Activated B cell treated with CpG ODN at 0.5 μM for 24 hours (primary cell): ENCODE results near the gene JADE2. TPM values are rescaled to one million over a fixed set of nuclear protein-coding genes. Genes with fewer than 3 reads are reported as not detected.

Experiments used
- ATAC-seq: fragments of 200-7000 bp; cut with Tn5 transposase; one replicate; pipeline ENCODE4 v1.10.0; 2021; ENCODE audit warnings: low read depth, mild to moderate bottlenecking, moderate library complexity
- CTCF ChIA-PET: fragments of 350-600 bp; sonication (Branson Sonifier 250); formaldehyde crosslinking; loops from one replicate; lab custom pipeline; 2021; ENCODE audit warnings: antibody characterized with exemption; lab: Charles Lee
- POLR2A ChIA-PET: fragments of 350-600 bp; sonication (Branson Sonifier 250); formaldehyde crosslinking; loops from one replicate; lab custom pipeline; 2021; ENCODE audit warnings: antibody characterized with exemption; lab: Charles Lee
- DNase-seq: peaks from one replicate; pipeline ENCODE4 v3.0.0; 2022
- H3K27ac Mint-ChIP-seq: one replicate; pipeline ENCODE4 v1.8.0; 2020; ENCODE audit warnings: mixed read lengths
- H3K27me3 Mint-ChIP-seq: one replicate; pipeline ENCODE4 v1.8.0; 2021; ENCODE audit warnings: mixed read lengths
- H3K36me3 Mint-ChIP-seq: one replicate; pipeline ENCODE4 v1.8.0; 2021; ENCODE audit warnings: low read depth, mixed read lengths
- H3K4me1 Mint-ChIP-seq: one replicate; pipeline ENCODE4 v1.8.0; 2021; ENCODE audit warnings: mixed read lengths
- H3K4me3 Mint-ChIP-seq: one replicate; pipeline ENCODE4 v1.8.0; 2020; ENCODE audit warnings: mild to moderate bottlenecking, mixed read lengths
- H3K9me3 Mint-ChIP-seq: one replicate; pipeline ENCODE4 v1.8.0; 2020; ENCODE audit warnings: mixed read lengths
- CTCF ChIP-seq: fragments of 200-600 bp; IDR thresholded peaks from one replicate; pipeline ENCODE4 v1.8.0; 2022; ENCODE audit warnings: antibody characterized with exemption, mild to moderate bottlenecking
- intact Hi-C: fragments of 100-400 bp; cut with micrococcal nuclease; formaldehyde crosslinking; loops from one replicate; pipeline ENCODE4 v1.15.1; 2024
- total RNA-seq: library from RNA; stranded (reverse); gene quantifications from 2 replicates; pipeline ENCODE4 v1.2.3, GENCODE V29; 2022

Gene JADE2
- total RNA-seq, 1 donor from 2014 or later: 225 TPM

DNA sequence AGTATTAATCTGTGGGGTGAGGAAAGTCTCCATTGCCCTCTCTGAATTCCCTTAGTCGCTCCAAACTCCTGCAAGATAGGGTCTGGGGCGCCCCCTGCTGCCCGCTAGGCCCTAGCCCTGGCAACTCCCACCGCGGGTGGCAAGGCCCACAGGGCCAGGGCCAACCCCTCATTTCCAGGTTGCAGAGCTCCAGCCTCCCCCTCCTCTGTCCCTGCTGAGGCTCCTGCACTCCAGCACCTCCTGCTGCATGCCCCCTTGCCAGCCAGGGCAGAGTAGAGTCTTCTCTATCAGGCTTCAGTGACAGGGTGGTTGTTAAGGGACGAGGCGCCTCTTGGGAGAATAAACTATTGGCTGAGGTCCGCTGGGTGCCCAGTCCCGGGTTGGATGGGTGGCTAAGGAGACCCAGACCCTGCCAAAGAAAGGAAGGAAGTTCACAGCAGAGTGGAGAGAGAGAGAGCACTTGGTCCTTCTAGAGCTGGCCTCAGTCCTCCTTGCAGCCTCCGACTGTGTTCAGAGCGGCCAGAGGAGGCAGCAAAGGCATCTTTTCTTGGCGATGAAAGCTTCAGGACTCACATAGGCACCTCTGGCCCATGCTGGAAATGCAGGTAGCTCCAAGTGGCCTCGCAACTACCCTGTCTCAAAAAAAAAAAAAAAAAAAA, 61.5 kb downstream of the JADE2 start:
- peak; percentile 91 for ATAC-seq
- H3K9me3 Mint-ChIP-seq: no peaks in the 10 kb centered on the region
- peaks cover 18% of the 10 kb centered on the region for H3K4me1 Mint-ChIP-seq
- CTCF ChIA-PET: interaction anchor here (0.6 to 2.9 kb wide), 52 partner anchors 9 to 404 kb away, joined by 3 to 38 read pairs (median 4); partner anchors contain the start of genes CAMLG, CDKN2AIPNL, PCBD2 and UBE2B
- peak; percentile 20 for TF ChIP-seq CTCF
- POLR2A ChIA-PET: interaction anchor here (0.6 to 1.4 kb wide), 9 partner anchors 31 to 390 kb away, joined by 3 to 7 read pairs (median 3); partner anchors contain the start of gene CDKN2AIPNL
- DNase-seq: peak; percentile 79
- no peak overlapping the region for H3K27ac Mint-ChIP-seq
- H3K4me3 Mint-ChIP-seq: peak overlapping the region; percentile 15
- no peaks in the 10 kb centered on the region for H3K27me3 Mint-ChIP-seq
- intact Hi-C loops: loop anchor here (1.0 to 5.0 kb wide), 8 partner anchors 60 to 403 kb away; partner anchors contain the start of genes CAMLG, CDKN2AIPNL, PCBD2 and PPP2CA
- H3K36me3 Mint-ChIP-seq: peaks cover 3% of the 10 kb centered on the region

DNA sequence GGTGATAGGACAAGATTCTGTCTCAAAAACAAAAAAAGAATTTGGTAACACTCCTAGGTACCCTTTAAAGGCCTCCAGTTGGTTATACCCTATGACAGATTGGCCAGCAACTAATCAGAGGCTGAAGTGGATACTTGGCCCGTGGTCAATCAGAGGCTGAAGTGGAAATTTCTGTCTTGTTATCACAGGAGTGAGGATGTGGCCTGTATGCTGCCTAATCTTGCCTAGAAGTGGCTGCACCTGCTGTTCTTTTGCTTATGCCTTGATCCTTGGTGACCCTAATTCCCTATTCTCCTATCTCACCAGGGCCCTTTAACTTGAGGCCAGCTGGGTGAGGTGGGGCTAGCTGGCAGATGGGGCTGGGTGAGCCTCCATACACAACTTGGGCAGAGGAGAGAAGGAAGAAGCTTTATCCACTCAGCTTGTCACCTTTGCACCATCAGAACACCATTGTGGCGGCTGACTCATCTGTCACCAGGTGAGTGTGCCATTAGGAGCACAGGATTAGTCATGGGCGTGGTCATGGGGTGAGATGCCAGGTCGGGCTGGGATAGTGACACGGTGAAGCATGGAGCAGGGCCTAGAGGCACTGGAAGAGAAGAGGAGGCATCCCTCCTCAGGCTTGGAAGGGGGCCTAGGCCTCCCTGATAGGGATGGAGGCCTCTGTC, 65.7 kb downstream of the JADE2 start:
- H3K36me3 Mint-ChIP-seq: no peaks in the 10 kb centered on the region
- H3K4me3 Mint-ChIP-seq: no peak overlapping the region
- ChIA-PET CTCF (no interaction called here), POLR2A (no interaction called here)
- intact Hi-C loops: no loop called here
- no peak overlapping the region for H3K27ac Mint-ChIP-seq
- no peak for ATAC-seq
- H3K27me3 Mint-ChIP-seq: no peaks in the 10 kb centered on the region
- DNase-seq: no peak
- no peak for TF ChIP-seq CTCF
- peaks cover 8% of the 10 kb centered on the region for H3K4me1 Mint-ChIP-seq
- H3K9me3 Mint-ChIP-seq: no peaks in the 10 kb centered on the region

DNA sequence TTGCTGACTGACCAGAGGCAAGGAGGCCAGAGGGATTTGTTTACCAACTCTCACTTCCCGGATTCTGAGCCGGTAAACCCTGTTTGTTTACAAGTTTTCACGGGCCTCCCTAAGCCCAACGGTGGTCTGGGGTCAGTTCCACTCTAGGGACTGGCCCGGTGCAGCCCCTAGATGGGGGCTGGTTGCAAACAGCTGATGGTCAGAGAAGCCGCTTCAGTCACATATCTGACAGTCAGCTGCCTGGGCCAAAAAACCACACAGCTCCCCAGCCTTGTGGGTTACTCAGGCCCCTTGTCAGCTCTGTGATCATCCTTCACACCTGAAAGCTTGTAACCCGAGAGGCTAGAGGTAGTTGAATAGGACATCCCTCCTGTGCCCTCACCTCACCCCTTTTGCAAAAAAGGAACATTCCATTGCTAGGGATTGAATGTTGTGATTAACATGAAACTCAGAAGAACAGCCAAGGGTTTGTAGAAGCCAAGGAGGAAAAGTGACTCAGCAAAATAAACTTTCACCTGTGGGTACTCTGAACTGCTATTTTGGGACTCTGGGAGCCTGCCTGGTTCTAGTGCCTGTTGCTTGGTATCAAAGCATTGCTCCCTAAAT, 66.8 kb downstream of the JADE2 start:
- intact Hi-C loops: no loop called here
- Mint-ChIP-seq H3K27me3 (no peaks in the 10 kb centered on the region), H3K9me3 (no peaks in the 10 kb centered on the region), H3K36me3 (no peaks in the 10 kb centered on the region), H3K4me3 (no peak overlapping the region), H3K4me1 (no peaks in the 10 kb centered on the region), H3K27ac (no peak overlapping the region)
- POLR2A ChIA-PET: no interaction called here
- ATAC-seq: no peak
- TF ChIP-seq CTCF: no peak
- CTCF ChIA-PET: no interaction called here
- DNase-seq: no peak

DNA sequence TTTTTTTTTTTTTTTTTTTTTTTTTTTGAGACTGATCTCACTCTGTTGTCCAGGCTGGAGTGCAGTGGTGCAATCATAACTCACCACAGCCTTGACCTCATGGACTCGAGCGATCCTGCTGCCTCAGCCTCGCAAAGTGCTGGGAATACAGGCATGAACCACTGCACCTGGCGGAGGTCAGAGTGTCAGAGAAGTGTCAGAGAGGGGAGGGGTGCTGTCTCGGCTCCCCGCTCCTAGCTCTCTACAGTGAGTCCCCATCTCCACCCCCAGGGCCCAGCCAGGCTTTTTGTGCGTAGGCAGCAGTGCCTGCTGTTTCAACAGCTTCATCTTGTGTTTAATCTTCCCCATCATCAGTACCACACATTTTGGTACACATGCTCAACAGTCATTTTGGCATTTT, 68.9 kb downstream of the JADE2 start:
- DNase-seq: no peak
- intact Hi-C loops: no loop called here
- no peak overlapping the region for H3K4me3 Mint-ChIP-seq
- H3K27me3 Mint-ChIP-seq: no peaks in the 10 kb centered on the region
- no peak overlapping the region for H3K27ac Mint-ChIP-seq
- no peaks in the 10 kb centered on the region for H3K4me1 Mint-ChIP-seq
- CTCF ChIA-PET: no interaction called here
- H3K36me3 Mint-ChIP-seq: no peaks in the 10 kb centered on the region
- no peak for ATAC-seq
- POLR2A ChIA-PET: no interaction called here
- no peaks in the 10 kb centered on the region for H3K9me3 Mint-ChIP-seq
- no peak for TF ChIP-seq CTCF
